ENCODE measurements around the gene FKBP5. TPM values are rescaled to one million over a fixed set of nuclear protein-coding genes. Genes with fewer than 3 reads are reported as not detected.

Gene FKBP5
- total and polyA plus RNA-seq, 9 of the 15 experiments (the other 6 are each of a cell fraction or from before 2014, with no cell fraction given): 32.7 to 151 (median 75.0) TPM

- TF ChIP-seq KLF1 (tag; IDR thresholded peaks at IDR 0.05): no peak
- TF ChIP-seq CBX1 (IDR thresholded peaks at IDR 0.05; ENCODE audit: low read depth): no peak
- no peak for TF ChIP-seq ZNF431 (CRISPR knock-in tag; IDR thresholded peaks at IDR 0.05)
- TF ChIP-seq EZH2 (IDR thresholded peaks at IDR 0.05; ENCODE audit: borderline replicate concordance, low read depth, low read length): no peak
- no peak for TF ChIP-seq ZNF408 (CRISPR knock-in tag; IDR thresholded peaks at IDR 0.05; ENCODE audit: low read depth)
- no peak for TF ChIP-seq ZZZ3 (IDR thresholded peaks at IDR 0.05)
- TF ChIP-seq ARNT (IDR thresholded peaks at IDR 0.05): peak; percentile 58 to 73; a peak in 1 of 4 replicates
- no peak for TF ChIP-seq DACH1 (IDR thresholded peaks at IDR 0.05; ENCODE audit: partially characterized antibody)
- no peak for TF ChIP-seq ZNF175 (CRISPR knock-in tag; IDR thresholded peaks at IDR 0.05; ENCODE audit: low read depth)
- TF ChIP-seq RB1 (IDR thresholded peaks at IDR 0.05; ENCODE audit: low read depth): no peak
- no peak for TF ChIP-seq ZSCAN29 (IDR thresholded peaks at IDR 0.05)
- TF ChIP-seq SMARCE1 (IDR thresholded peaks at IDR 0.05): peak; percentile 85
- no peak for TF ChIP-seq ZBTB49 (CRISPR knock-in tag; IDR thresholded peaks at IDR 0.05; ENCODE audit: borderline replicate concordance)
- TF ChIP-seq SNAPC5 (CRISPR knock-in tag; IDR thresholded peaks at IDR 0.05): no peak
- TF ChIP-seq SPI1 (IDR thresholded peaks at IDR 0.05; ENCODE audit: borderline replicate concordance, low read depth, low read length): no peak
- TF ChIP-seq RBM22 (IDR thresholded peaks at IDR 0.05; ENCODE audit: low read depth, low read length, poor library complexity, severe bottlenecking): no peak
- TF ChIP-seq CREB1 (IDR thresholded peaks at IDR 0.05): no peak
- TF ChIP-seq CREB1 (CRISPR knock-in tag; IDR thresholded peaks at IDR 0.05): no peak
- TF ChIP-seq BACH1 (tag; IDR thresholded peaks at IDR 0.05): no peak
- TF ChIP-seq PATZ1 (CRISPR knock-in tag; IDR thresholded peaks at IDR 0.05; ENCODE audit: borderline replicate concordance): no peak
- TF ChIP-seq, protein P1, sequence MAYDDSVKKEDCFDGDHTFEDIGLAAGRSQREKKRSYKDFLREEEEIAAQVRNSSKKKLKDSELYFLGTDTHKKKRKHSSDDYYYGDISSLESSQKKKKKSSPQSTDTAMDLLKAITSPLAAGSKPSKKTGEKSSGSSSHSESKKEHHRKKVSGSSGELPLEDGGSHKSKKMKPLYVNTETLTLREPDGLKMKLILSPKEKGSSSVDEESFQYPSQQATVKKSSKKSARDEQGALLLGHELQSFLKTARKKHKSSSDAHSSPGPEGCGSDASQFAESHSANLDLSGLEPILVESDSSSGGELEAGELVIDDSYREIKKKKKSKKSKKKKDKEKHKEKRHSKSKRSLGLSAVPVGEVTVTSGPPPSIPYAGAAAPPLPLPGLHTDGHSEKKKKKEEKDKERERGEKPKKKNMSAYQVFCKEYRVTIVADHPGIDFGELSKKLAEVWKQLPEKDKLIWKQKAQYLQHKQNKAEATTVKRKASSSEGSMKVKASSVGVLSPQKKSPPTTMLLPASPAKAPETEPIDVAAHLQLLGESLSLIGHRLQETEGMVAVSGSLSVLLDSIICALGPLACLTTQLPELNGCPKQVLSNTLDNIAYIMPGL (CRISPR knock-in tag; IDR thresholded peaks at IDR 0.05): no peak
- no peak for TF ChIP-seq ZNF311 (CRISPR knock-in tag; IDR thresholded peaks at IDR 0.05)
- peak; percentile 99 for TF ChIP-seq ATF3 (IDR thresholded peaks at IDR 0.05)
- TF ChIP-seq ATF3 (CRISPR knock-in tag; conservative IDR thresholded peaks at IDR 0.05): peak; percentile 97
- TF ChIP-seq ZNF780A (CRISPR knock-in tag; IDR thresholded peaks at IDR 0.05): no peak
These were observed 5.7 kb upstream of the FKBP5 start (continued) for GRCh38 chr6:35694462-35694861.
